Lower lobe of right lung (tissue), 2 donors: ENCODE results near the gene CFAP54. TPM values are rescaled to one million over a fixed set of nuclear protein-coding genes. Genes with fewer than 3 reads are reported as not detected.
"Not testable (repeated sequence)": the region's sequence is repeated elsewhere in the genome, so short reads cannot be mapped to it uniquely, and the experiment has no call there.

Experiments
- ATAC-seq, 2 donors: fragments of 200-7000 bp; cut with Tn5 transposase; one replicate each; pipeline ENCODE4 v1.9.1; 2020 to 2022; ENCODE audit warnings: mild to moderate bottlenecking in 2 of 2, moderate library complexity in 2 of 2
- DNase-seq: peaks from one replicate; pipeline ENCODE4 v3.0.0-alpha.2; 2020
- H3K27ac ChIP-seq: fragments of 200-600 bp; one replicate; pipeline ENCODE4 v1.8.0; 2022
- H3K27me3 ChIP-seq: fragments of 200-600 bp; one replicate; pipeline ENCODE4 v1.8.0; 2022; ENCODE audit warnings: low read depth
- H3K36me3 ChIP-seq: fragments of 200-600 bp; one replicate; pipeline ENCODE4 v1.8.0; 2022; ENCODE audit warnings: mild to moderate bottlenecking
- H3K4me1 ChIP-seq: fragments of 200-600 bp; one replicate; pipeline ENCODE4 v1.8.0; 2022
- H3K4me3 ChIP-seq: fragments of 200-600 bp; one replicate; pipeline ENCODE4 v1.8.0; 2022; ENCODE audit warnings: mild to moderate bottlenecking
- H3K9me3 ChIP-seq: fragments of 200-600 bp; one replicate; pipeline ENCODE4 v1.8.0; 2022
- CTCF ChIP-seq: fragments of 200-600 bp; IDR thresholded peaks from one replicate; pipeline ENCODE4 v1.8.0; 2022; ENCODE audit warnings: antibody characterized with exemption, mild to moderate bottlenecking
- intact Hi-C: fragments of 100-400 bp; cut with DNase I; formaldehyde crosslinking; loops from one replicate; pipeline ENCODE4 v1.11.0; 2022
- total RNA-seq: library from RNA; stranded (reverse); fragmentation: NEBNext Ultra II Directional; extraction: Animal tissue kit (Norgen Biotek cat#: 25700); gene quantifications from one replicate; pipeline ENCODE4 v1.2.1, GENCODE V29; 2021
- donor health status: DM: no; HTN: yes; CAD: no; lungs with severe emphysema.

Gene CFAP54
- total RNA-seq, 1 donor from 2014 or later: 7.9 TPM

GRCh38 chr12:96720363-96720705 is 231.0 kb downstream of the CFAP54 start:
- DNase-seq: no peak
- intact Hi-C loops: no loop called here
- peak overlapping the region; percentile 50 for H3K4me3 ChIP-seq
- no peaks in the 10 kb centered on the region for H3K27me3 ChIP-seq
- peak; percentile 29 to 31 for ATAC-seq
- H3K4me1 ChIP-seq: no peaks in the 10 kb centered on the region
- H3K9me3 ChIP-seq: no peaks in the 10 kb centered on the region
- peak overlapping the region; percentile 66 for H3K27ac ChIP-seq
- no peak for TF ChIP-seq CTCF
- H3K36me3 ChIP-seq: no peaks in the 10 kb centered on the region

GRCh38 chr12:96729466-96729865 is 240.1 kb downstream of the CFAP54 start:
- H3K36me3 ChIP-seq, intact Hi-C loops, H3K4me3 ChIP-seq, ATAC-seq, H3K9me3 ChIP-seq, H3K4me1 ChIP-seq, H3K27me3 ChIP-seq, DNase-seq, H3K27ac ChIP-seq: not testable (repeated sequence)

- no peak overlapping the region for H3K27ac ChIP-seq
- intact Hi-C loops: no loop called here
- no peak overlapping the region for H3K4me3 ChIP-seq
- DNase-seq (no peak), ATAC-seq (no peak)
- no peaks in the 10 kb centered on the region for H3K36me3 ChIP-seq
- no peaks in the 10 kb centered on the region for H3K4me1 ChIP-seq
- no peak for TF ChIP-seq CTCF
- no peaks in the 10 kb centered on the region for H3K27me3 ChIP-seq
- no peaks in the 10 kb centered on the region for H3K9me3 ChIP-seq
These were observed 240.5 kb downstream of the CFAP54 start for GRCh38 chr12:96729886-96730285.

- Histone ChIP-seq H3K4me3 (no peak overlapping the region), H3K27me3 (no peaks in the 10 kb centered on the region), H3K27ac (no peak overlapping the region), H3K9me3 (no peaks in the 10 kb centered on the region), H3K36me3 (no peaks in the 10 kb centered on the region), H3K4me1 (no peaks in the 10 kb centered on the region)
- ATAC-seq (no peak), DNase-seq (no peak)
- intact Hi-C loops: no loop called here
- no peak for TF ChIP-seq CTCF
These were observed 254.2 kb downstream of the CFAP54 start for GRCh38 chr12:96743606-96744005.

- TF ChIP-seq CTCF: no peak
- no peak for DNase-seq
- no peaks in the 10 kb centered on the region for H3K36me3 ChIP-seq
- no peaks in the 10 kb centered on the region for H3K27me3 ChIP-seq
- intact Hi-C loops: no loop called here
- H3K9me3 ChIP-seq: no peaks in the 10 kb centered on the region
- no peak overlapping the region for H3K27ac ChIP-seq
- H3K4me1 ChIP-seq: no peaks in the 10 kb centered on the region
- no peak for ATAC-seq
- no peak overlapping the region for H3K4me3 ChIP-seq
These were observed 260.6 kb downstream of the CFAP54 start for GRCh38 chr12:96749999-96750398.

GRCh38 chr12:96751626-96752025 is 262.2 kb downstream of the CFAP54 start:
- intact Hi-C loops: no loop called here
- no peak for ATAC-seq
- no peaks in the 10 kb centered on the region for H3K36me3 ChIP-seq
- H3K27me3 ChIP-seq: no peaks in the 10 kb centered on the region
- TF ChIP-seq CTCF: no peak
- no peak overlapping the region for H3K27ac ChIP-seq
- no peaks in the 10 kb centered on the region for H3K9me3 ChIP-seq
- H3K4me1 ChIP-seq: no peaks in the 10 kb centered on the region
- no peak overlapping the region for H3K4me3 ChIP-seq
- DNase-seq: no peak
